GM21367 (cell line): Measurements from ENCODE around the gene ZC2HC1C.

Experiments
- ATAC-seq: cut with Tn5 transposase; IDR thresholded peaks from one replicate; pipeline ENCODE4 v1.9.1; 2021; ENCODE audit not compliant: unreplicated experiment

ZC2HC1C gene

DNA sequence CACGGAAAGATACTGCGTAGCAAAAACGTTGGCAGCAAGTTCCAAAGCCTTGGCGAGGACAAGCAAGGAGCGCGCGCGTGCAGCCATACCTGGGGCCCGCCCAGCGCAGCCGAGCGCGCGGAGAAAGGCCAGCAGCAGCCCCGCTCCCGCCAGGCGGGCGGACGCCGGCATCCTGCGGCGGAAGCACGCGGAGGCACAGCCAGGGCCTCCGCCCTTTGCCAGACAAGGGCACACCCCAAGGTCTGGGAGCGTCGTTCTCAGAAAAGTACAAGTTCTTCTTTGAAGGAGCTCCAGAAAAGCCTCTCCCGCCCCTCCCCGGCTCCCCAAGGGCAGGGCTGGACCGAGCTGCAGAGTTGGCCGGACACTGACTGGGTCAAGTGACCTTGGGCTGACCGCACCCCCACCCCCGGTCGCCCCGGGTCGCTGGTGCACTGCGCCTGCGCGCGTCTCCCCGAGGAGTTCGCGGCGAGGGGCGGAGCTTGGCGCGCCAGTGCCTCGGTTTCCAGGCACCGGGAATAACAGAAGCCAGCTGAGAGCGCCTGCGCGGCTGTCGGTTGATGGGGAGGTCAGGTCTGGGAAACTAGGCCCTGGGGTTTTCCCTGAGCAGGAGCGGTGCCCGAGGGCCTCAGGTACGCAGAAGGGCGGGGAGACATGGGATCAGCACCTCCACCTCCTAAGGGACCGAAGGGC is at the start of gene ZC2HC1C:
TSS of gene ZC2HC1C (plus strand) at position 521 of the 690 bp plus-strand sequence. CDS start 933 bp downstream, outside the sequence.
- ATAC-seq: peak; percentile 62

GRCh38 chr14:75022655-75023054 is 46.8 kb upstream of the ZC2HC1C start:
- no peak for ATAC-seq

DNA sequence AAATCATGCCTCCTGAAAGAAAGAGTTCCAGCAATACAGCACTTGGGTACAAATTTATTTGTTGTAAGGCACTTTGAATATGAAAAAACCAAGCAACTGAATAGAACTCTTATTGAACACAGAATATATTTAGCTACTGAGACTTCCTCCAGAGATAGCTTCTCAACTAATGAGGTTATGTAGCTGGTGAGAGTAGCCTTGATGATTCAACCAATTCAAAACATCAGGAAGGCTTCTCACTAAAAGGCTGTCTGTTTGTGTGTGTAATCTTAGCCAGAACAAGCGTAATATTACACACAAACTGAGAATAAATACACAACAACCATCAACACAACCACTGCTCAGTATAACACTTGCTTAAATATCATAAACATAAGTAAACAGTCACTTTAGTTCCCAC is 46.3 kb upstream of the ZC2HC1C start:
- no peak for ATAC-seq

DNA sequence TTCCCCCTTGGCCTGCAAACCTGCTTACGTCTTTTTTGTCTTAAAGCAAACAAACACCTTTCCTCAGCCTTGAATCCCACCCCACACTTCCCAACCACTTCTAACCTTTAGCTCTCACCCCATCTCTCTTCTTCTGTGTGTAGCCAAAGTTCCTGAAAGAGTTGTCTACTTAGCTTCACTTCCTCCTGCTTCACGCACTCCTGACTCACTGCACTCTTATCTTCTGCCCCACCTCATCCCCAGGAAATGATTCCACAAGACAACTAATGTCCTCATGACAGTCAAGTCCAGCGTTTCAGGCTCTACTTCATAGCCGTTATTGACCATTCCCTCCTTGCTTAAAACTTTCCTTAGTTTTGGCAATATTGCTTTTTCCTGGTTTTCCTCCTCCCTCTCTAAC is 44.4 kb upstream of the ZC2HC1C start:
- no peak for ATAC-seq

DNA sequence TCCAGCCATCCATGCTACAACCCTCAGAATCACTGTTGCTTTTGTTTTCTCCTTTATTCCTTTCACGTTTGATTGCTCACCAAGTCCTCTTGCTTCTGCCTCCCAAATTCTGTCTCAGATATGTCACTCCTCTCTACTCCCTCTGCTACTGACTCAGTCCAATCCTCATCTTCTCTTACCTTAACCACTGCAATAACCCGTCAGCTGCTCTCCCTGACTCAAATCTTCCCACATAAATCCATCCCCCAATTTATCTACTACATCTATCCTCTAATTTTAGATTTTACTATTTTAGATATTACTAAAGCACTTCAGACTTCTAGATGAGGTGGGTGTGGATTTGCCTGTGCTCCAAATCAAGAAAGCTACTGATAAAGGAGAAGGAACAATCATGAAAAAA is 43.6 kb upstream of the ZC2HC1C start:
- ATAC-seq: no peak

DNA sequence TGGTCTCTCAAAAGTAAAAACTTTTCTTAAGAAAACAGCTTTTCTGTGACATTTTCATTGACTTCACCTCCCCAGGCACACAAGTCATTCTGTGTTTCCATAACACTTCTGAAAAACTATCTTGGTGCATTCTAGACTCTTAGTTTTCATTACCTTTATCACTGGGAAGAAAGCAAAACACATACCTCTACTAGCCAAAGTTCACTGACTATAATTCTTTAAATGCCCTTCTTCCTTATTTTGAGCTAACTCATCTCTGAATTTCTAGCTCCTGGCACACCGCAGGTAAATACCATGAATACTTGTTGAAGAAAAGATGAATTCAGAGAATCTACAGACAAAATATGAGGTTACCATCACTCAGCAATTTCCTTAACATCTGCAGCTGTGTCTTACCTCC is 39.3 kb upstream of the ZC2HC1C start:
- no peak for ATAC-seq

DNA sequence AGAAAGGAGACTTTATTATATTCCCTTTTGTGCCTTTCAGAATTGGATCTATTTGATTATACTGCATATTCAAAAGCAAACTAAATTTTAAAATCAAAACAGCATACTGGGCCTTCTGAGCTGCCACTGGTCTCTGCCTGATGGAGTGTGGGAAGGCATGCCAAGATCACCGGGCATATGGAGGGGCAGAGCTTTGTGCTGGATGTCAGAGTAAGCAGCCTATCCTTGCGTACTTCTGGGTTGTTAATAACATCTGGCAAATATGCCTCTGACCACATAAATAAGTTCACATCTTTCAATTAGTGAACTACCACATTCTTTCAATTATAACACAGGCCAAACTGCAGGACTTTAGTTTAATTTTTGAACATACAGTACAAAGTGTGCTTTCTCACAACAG is 36.5 kb upstream of the ZC2HC1C start:
- no peak for ATAC-seq

DNA sequence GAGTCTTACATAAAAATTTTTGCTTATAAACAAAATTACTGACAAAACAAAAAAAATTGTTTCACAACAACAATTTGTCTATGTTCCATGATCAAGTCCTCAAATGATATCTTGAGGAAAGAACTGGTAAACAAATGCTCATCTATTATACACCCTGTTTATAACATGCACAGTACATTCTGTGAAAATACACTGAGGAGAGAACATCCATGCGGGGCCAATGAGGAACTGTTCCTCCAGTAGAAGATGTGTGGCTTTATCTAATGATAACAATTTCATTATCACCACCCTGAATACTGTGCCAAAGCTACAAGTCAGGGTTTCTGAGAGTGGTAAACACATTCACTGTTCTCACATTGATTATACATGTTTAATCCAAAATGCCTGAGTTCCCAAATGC is 28.9 kb upstream of the ZC2HC1C start:
- ATAC-seq: no peak

DNA sequence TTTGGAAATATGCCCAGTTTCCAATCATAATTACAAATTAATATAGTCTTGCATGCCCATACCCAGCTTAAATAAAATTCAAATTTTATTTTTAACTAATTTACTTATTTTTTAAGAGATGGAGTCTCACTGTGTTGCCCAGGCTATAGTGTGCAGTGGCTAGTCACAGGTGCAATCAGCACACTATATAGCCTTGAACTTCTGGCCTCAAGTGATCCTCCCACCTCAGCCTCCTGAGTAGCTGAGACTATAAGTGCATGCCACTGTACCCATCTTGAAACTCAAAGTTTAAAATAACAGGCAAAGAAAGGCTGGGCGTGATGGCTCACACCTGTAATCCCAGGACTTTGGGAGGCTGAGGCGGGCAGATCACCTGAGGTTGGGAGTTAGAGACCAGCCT is 28.5 kb upstream of the ZC2HC1C start:
- no peak for ATAC-seq

DNA sequence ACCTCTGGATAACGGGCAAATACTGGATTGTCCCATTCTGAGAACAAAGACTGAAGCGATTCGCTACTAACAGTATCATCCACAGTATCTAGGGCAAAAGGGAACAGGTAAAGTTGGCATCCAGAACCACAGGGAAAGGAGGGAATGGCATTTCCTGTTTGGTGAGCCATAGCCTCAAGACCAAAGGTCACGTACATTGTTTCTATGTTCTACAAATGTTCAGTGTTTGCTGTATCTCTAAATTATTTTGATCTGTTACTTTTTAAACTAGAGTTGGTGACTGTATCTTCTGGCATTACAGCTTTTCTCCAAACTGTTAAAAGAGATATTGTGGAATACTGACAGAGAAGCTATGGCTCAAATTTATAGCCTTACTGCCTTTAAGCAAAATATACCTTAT is 27.8 kb upstream of the ZC2HC1C start:
- ATAC-seq: no peak

DNA sequence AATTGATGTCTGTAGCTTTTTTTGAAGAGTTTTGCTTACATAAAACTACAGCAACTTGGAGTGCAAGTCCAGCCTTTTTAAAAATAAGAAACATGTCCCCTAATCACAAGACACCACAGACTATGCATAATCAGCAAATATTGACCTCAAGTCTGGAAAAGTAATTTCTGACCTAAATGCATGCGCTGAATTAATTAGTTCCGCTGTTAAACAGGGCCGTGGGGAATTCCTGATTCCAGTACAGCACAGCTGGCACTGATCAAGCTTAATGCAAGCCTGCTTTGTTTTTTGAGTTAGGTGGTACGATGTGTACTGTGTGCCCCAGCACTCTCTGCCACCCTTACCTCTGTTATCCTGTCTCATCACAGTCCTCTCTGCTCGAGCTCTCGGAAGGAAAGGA is 27.4 kb upstream of the ZC2HC1C start:
- ATAC-seq: no peak

GRCh38 chr14:75044322-75044721 is 25.1 kb upstream of the ZC2HC1C start:
- ATAC-seq: no peak

DNA sequence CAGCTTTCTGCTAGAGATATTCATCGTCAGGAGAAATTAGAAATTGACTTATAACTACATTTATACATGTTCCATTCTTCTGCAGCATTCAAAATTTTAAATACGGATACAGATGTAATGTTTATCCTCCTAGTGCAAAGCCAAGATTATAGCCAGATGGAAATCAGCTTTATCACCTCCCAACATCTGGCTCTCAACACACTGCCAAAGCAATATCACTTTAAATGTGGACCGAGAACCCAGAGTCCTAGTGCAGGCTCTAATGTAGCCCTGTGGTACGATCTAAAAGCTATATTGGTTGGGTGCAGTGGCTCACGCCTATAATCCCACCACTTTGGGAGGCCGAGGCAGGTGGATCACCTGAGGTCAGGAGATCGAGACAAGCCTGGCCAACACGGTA is 24.7 kb upstream of the ZC2HC1C start:
- no peak for ATAC-seq

DNA sequence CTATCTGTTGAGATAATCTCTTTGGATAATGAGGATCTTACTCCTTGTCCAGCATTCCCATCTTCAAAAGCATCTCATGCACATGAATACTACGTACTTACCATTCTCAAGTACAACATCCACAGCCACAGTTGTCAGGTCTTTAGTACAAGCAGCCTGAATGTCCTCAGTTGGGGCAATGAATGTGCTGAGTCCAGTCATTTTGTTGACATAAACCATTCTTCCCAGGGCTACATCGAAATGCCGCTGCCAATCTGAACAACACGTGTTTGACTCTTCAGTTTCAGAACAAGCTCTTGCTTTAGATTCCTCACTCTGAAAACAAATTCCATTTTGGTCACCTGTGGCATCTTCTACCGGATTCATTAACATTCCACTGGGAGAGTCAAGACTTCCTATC is 23.2 kb upstream of the ZC2HC1C start:
- ATAC-seq: no peak

- no peak for ATAC-seq
Observed at GRCh38 chr14:75046899-75047298, 22.5 kb upstream of the ZC2HC1C start.

DNA sequence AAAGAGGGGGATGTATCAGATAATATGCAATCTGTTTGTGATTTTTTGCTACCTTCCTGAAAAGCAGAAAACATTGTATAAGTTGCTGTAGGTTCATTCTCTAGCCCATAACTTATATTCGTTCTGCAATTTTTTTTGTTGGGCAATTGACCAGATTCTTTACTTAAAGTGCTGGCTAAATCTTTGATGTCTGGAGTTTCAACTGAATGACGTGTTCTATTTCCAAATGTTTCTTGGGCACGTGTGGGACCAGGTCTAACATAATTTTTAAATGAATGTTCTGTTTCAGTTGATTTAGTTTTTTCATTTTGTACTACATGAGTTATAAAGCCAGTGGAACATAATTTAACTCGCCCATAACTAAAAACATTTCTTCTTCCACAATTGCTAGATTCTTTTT is 21.9 kb upstream of the ZC2HC1C start:
- no peak for ATAC-seq

DNA sequence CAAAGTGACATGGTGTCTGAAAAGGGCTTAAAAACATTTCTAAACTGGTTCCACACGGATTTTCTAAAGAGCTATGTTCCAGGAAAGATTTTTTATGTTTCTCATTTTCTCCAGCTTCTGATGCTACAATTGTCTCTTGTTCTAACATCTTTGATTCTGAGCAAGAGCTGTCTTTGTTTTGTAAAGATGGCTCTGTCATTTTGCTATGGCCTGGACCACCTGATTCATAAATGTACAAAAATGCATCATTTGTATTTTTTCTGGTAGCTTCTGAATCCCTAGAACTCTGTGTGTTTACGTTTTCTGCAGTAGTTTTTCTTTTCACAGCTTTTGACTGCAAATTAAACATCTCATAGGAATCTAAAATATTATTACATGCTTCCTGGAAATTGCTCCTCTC is 21.3 kb upstream of the ZC2HC1C start:
- no peak for ATAC-seq

DNA sequence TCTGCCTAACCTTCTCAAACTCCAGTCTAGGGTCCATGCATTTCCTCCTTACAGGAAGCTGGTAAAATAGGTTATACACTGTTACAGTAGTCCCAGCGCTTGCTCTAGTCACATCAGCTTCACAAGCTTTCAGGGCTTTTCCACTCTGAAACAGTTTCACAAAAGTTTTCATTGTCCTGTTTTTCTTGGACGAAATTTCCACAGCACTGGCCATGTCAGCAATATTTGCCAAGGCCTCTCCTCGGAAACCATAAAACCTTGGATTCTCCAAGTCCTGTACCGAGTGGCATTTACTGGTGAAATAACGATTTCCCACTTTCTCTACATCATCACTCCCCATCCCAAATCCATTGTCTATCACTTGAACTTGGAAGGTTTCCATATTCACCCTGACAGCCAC is 20.3 kb upstream of the ZC2HC1C start:
- no peak for ATAC-seq

DNA sequence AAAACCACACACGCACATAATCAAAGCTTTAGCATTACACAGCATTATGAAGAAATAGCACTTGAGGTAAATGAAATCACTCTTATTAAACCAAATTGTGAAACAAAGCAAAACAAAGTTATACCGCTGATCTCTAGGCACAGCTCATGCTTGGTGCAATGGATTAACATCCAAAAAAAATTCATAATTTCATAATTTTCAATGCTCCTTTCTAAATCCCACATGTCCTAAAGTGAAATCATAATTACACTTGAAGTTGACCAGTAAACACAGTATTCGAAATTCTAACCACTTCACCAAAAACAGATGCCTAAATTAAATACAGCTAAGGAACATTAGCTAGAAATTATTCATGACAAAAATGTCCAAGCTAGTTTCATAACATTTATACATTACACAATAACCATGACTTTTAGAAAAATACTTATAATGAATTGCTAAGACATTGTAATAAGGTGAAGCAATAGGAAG is 19.7 kb upstream of the ZC2HC1C start:
- ATAC-seq: no peak

DNA sequence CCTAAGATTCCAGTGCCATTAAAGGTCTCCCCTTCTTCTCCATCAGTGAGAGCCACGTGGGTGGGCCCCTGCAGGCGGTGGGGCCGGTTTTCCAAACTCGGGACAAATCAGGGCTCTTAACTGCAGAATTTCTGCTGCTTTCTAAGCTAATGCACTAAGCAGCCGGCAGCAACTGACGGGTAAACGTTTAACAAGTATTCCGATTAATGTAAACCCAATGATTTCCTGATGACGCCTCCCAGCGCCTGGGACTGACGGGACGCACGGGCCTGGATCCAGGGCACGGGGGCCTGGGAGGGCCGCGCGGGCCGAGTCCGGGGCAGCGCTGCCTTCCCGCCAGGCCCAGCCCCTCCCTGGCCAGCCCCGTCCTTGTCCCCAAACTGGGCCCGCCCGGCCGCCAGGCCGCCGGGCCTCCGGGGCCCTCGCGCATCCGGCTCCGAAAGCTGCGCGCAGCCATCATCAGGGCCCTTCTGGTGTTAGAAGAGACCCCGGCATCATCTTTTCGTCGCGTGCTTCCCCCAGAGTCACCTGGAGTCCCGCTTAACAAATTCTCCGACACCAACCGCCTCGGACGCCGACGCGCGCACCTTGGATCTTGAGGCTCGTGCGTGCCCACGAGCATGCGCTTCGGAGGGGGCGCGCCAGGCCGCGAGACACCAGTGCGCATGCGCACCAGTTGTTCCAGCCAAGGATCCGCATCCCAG is 18.4 kb upstream of the ZC2HC1C start, which contains the start of gene MLH3:
TSS of gene MLH3 (minus strand) at position 616 of the 704 bp plus-strand sequence. CDS start 1,812 bp downstream, outside the sequence.
- peak; percentile 72 for ATAC-seq

GRCh38 chr14:75051556-75051899 is 17.9 kb upstream of the ZC2HC1C start:
- ATAC-seq: peak; percentile 14

- ATAC-seq: no peak
Observed at GRCh38 chr14:75053396-75054291, 15.8 kb upstream of the ZC2HC1C start.
